Thoracic aorta (tissue), 2 donors: ENCODE measurements around the gene ADPRHL1. TPM values are rescaled to one million over a fixed set of nuclear protein-coding genes. Genes with fewer than 3 reads are reported as not detected.
"Not testable (repeated sequence)": the region's sequence is repeated elsewhere in the genome, so short reads cannot be mapped to it uniquely, and the experiment has no call there.

ENCODE experiments used
- ATAC-seq: fragments of 150-250 bp; one replicate; pipeline ENCODE4 v1.8.0; 2017; ENCODE audit warnings: low read depth; ENCODE audit not compliant: insufficient number of reproducible peaks, low FRiP score
- DNase-seq: peaks from one replicate; pipeline ENCODE4 v3.0.0-alpha.2; 2020; ENCODE audit warnings: low spot score
- H3K27ac ChIP-seq, 2 donors: fragments of 200-600 bp; sonication (generic); 1 replicate in 1 of 2; 2 replicates in 1 of 2; pipeline ENCODE4 v1.5.1; 2016; ENCODE audit warnings: mild to moderate bottlenecking in 2 of 2, moderate library complexity in 2 of 2
- H3K27me3 ChIP-seq: fragments of 200-600 bp; sonication (generic); replicated peaks from 2 replicates; pipeline ENCODE4 v1.6.0; 2016; ENCODE audit warnings: mild to moderate bottlenecking; ENCODE audit not compliant: insufficient read depth
- H3K36me3 ChIP-seq: fragments of 200-600 bp; sonication (generic); one replicate; pipeline ENCODE4 v1.5.1; 2016
- H3K4me1 ChIP-seq, 2 donors: fragments of 200-600 bp; sonication (generic); 1 replicate in 1 of 2; 2 replicates in 1 of 2; pipeline versions ENCODE4 v1.5.1 to v1.6.0; 2016; ENCODE audit warnings: low read depth in 2 of 2, mild to moderate bottlenecking in 1 of 2; ENCODE audit not compliant: control insufficient read depth in 1 of 2
- H3K4me3 ChIP-seq: fragments of 200-600 bp; sonication (generic); 2 replicates; pipeline ENCODE4 v1.5.1; 2016; ENCODE audit warnings: mild to moderate bottlenecking
- H3K9me3 ChIP-seq: fragments of 200-600 bp; sonication (generic); 2 replicates; pipeline ENCODE4 v1.5.1; 2016
- total RNA-seq, 2 donors: library from RNA; depleted of rRNA; stranded (reverse); fragments of >200 nt; gene quantifications; one replicate each; pipeline versions ENCODE4 v1.1.0 to v1.2.3, GENCODE V29; 2016
- TF ChIP-seq, protein P1 (sequence below): fragments of 200-600 bp; sonication (generic); IDR thresholded peaks from one replicate; pipeline ENCODE4 v1.5.1; 2019; ENCODE audit warnings: antibody characterized with exemption

The ADPRHL1 gene
- total RNA-seq, 2 donors from 2014 or later = 11.8 to 12.6 TPM

DNA sequence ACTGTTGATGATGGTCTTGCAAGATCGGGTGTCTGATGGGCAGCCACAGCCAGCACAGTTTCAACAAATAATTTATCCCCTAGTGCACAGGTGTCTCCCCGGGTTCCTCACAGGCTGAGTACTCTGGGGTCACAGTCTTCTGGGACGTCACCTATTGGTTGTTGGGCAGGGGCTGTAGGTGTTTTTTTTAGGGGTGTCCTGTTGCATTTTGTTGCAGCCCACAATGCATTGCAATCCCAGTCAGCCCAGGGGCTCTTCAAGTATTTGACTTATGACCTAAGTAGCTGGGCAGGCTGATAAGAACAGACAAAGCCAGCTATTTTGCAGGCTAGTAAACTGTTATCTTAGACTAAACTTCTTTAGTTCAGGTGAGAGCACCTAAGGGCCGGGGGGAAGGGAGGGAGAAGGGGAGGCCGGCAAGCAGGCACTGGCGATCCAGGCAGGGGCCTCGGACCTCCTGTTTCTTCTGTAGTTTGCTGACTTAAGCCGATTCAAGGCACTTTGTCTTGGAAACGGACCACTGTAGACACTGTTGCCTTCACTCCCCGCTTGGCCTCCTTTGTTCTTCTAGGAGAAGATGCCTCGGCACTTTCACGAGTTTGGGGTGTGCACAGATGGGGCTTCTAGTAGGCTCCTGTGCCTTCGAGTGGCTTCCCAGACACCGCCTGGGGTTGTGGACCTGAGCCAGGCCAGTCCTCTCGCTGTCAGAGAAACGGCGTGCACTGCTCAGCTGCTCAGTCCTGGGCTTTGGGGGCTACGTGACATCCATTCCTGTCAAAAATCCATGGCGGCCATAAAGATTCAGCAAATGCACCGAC, 55.5 kb downstream of the ADPRHL1 start:
- Histone ChIP-seq H3K27me3 (no peaks in the 10 kb centered on the region), H3K4me1 (peaks cover 22 to 46% of the 10 kb centered on the region in 2 donors), H3K27ac (peak overlapping the region in 1 of 2 donors; percentile 75), H3K4me3 (no peak overlapping the region), H3K36me3 (no peaks in the 10 kb centered on the region), H3K9me3 (no peaks in the 10 kb centered on the region)
- TF ChIP-seq, protein P1, sequence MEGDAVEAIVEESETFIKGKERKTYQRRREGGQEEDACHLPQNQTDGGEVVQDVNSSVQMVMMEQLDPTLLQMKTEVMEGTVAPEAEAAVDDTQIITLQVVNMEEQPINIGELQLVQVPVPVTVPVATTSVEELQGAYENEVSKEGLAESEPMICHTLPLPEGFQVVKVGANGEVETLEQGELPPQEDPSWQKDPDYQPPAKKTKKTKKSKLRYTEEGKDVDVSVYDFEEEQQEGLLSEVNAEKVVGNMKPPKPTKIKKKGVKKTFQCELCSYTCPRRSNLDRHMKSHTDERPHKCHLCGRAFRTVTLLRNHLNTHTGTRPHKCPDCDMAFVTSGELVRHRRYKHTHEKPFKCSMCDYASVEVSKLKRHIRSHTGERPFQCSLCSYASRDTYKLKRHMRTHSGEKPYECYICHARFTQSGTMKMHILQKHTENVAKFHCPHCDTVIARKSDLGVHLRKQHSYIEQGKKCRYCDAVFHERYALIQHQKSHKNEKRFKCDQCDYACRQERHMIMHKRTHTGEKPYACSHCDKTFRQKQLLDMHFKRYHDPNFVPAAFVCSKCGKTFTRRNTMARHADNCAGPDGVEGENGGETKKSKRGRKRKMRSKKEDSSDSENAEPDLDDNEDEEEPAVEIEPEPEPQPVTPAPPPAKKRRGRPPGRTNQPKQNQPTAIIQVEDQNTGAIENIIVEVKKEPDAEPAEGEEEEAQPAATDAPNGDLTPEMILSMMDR = no peak
- DNase-seq (no peak), ATAC-seq (no peak)

GRCh38 chr13:113394339-113394640, 59.0 kb downstream of the ADPRHL1 start:
- H3K4me3 ChIP-seq = peak overlapping the region; percentile 82
- H3K4me1 ChIP-seq = peaks cover 11 to 22% of the 10 kb centered on the region in 2 donors
- ATAC-seq (no peak), DNase-seq (no peak)
- H3K9me3 ChIP-seq = no peaks in the 10 kb centered on the region
- TF ChIP-seq, protein P1 = peak; percentile 16
- H3K36me3 ChIP-seq = no peaks in the 10 kb centered on the region
- no peak overlapping the region for H3K27ac ChIP-seq
- no peaks in the 10 kb centered on the region for H3K27me3 ChIP-seq

DNA sequence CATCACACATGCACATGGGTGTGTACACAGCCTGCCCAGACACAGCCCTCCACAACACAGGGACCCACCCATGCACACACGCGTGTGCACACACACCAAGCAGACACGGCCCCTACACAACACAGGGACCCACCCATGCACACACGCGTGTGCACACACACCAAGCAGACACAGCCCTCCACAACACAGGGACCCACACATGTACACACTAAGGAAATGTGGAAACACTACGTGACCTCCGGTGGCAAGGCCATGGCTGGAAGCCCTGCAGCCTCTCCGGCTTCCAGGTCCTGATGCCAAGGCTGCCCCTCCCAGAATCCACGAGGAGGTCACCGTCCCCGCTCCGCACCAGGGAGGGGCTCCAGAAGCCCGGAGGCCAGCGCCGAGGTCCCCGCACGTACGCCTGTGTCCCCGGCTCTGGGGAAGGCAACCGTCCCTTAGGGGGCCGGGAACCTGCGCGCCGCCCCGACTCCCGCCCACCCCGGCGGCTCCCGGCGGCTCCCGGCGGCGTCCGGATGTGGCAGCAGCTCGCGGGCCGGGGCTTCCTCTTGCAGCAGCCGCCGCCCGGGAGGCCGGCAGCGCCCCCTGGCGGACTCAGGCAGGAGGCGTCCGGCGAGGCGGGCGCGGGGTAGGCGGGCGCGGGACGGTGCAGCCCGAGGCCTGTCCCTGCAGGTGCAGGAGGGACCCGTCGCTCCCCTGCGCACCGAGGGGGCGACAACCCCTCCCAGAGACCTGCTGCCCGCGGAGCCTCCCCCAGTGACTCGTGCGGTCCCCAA, 59.5 kb downstream of the ADPRHL1 start:
- Histone ChIP-seq H3K27me3 (no peaks in the 10 kb centered on the region), H3K4me3 (peak overlapping the region; percentile 82), H3K9me3 (no peaks in the 10 kb centered on the region), H3K36me3 (no peaks in the 10 kb centered on the region), H3K27ac (no peak overlapping the region), H3K4me1 (peaks cover 9 to 16% of the 10 kb centered on the region in 2 donors)
- ATAC-seq (no peak), DNase-seq (no peak)
- TF ChIP-seq, protein P1 = peak; percentile 91

DNA sequence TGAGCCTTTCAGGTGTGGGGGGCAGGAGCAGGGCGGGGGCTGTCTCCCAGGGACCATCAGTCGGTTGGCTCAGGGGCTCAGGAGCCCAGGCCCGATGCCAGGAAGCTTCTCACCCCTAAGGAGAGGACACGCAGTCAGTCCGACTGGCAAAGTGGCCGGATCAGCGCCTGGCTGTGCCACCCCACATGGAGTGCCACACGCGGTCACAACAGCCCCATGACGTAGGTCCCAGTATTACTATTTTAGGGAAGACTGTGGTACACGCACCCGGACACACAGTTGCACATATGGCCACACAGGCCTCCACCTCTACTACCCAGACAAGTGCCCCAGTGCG, 60.1 kb downstream of the ADPRHL1 start:
- TF ChIP-seq, protein P1 = no peak
- Histone ChIP-seq H3K27me3 (no peaks in the 10 kb centered on the region), H3K36me3 (no peaks in the 10 kb centered on the region), H3K27ac (no peak overlapping the region), H3K4me1 (peaks cover 9 to 13% of the 10 kb centered on the region in 2 donors), H3K9me3 (no peaks in the 10 kb centered on the region), H3K4me3 (peak overlapping the region; percentile 82)
- ATAC-seq (no peak), DNase-seq (no peak)

DNA sequence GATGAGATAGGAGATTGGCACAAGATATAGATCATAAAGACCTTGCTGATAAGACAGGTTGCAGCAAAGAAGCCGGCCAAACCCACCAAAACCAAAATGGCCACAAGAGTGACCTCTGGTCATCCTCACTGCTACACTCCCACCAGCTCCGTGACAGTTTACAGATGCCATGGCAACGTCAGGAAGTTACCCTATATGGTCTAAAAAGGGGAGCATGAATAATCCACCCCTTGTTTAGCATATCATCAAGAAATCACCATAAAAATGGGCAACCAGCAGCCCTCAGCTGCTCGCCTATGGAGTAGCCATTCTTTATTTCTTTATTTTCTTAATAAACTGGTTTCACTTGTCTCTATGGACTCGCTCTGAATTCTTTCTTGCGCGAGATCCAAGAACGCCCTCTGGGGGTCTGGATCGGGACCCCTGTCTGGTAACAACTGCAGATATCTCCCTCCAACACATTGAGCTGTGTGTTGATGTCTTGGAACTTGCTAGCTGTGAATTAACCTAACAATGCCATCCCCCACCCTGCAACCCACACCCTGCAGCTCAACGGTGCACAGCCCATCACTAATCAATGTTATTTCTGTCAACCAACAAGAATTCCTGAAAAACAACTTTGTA, 62.3 kb downstream of the ADPRHL1 start:
- Histone ChIP-seq H3K4me3 (no peak overlapping the region), H3K27me3 (no peaks in the 10 kb centered on the region), H3K4me1 (peaks cover 9 to 13% of the 10 kb centered on the region in 2 donors), H3K36me3 (no peaks in the 10 kb centered on the region), H3K27ac (no peak overlapping the region), H3K9me3 (no peaks in the 10 kb centered on the region)
- DNase-seq (no peak), ATAC-seq (no peak)
- TF ChIP-seq, protein P1 = no peak

GRCh38 chr13:113389586-113389985, 63.7 kb downstream of the ADPRHL1 start:
- H3K36me3 ChIP-seq, H3K9me3 ChIP-seq, H3K27me3 ChIP-seq, ATAC-seq, DNase-seq, H3K4me3 ChIP-seq, H3K27ac ChIP-seq: not testable (repeated sequence)
- peaks cover 9 to 13% of the 10 kb centered on the region in 2 donors for H3K4me1 ChIP-seq
